HG03066 (cell line): ENCODE results near the gene ROBO2.

Source experiments
- ATAC-seq: cut with Tn5 transposase; IDR thresholded peaks from one replicate; pipeline ENCODE4 v1.9.1; 2021; ENCODE audit warnings: low read depth; ENCODE audit not compliant: unreplicated experiment

Gene ROBO2

DNA sequence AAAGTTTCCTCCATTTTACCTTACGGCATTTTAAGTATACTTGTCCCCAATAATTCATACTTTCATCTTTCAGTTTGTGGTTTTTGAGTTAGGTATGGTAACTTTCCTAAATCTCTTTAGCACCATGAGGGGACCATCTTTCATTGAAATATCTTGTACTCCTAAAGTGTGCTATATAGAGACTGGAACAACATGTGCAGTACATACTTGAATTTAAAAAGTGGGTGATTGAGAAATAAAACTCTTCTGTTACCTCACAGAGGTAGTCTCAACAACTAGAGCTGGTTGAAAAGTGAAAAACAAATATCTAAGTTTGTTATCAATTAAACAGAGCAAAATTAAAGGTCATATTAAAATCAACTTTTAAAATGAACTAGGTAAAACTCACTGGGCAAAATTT, 423.1 kb downstream of the ROBO2 start:
- no peak for ATAC-seq

DNA sequence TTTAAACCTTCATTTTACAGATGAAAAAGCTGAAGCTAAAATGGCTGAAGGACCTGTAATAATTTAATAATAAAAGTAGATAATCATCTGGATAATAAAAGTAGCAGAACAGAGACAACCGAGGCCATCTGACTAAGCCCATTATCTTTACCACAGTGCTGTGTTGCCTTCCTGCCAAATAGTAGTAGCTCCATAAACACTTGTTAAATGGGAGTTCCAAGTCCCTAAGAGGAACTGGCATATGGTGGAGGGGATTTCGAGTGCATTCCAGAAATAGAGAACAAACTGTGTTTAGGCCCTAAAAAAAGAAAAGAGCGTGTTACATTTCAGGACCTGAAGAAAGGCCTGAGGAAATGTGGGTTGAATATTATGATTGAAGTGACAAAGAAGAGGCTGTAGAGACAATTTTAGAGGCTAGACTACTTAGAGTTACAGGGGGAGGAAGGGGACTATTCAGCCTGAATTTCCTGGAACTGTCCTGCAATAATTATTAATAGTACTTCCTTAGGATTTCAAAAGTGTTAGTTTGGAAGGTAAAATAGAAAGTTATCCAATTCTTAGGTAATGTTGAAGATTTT, 424.3 kb downstream of the ROBO2 start:
- ATAC-seq, result no peak

DNA sequence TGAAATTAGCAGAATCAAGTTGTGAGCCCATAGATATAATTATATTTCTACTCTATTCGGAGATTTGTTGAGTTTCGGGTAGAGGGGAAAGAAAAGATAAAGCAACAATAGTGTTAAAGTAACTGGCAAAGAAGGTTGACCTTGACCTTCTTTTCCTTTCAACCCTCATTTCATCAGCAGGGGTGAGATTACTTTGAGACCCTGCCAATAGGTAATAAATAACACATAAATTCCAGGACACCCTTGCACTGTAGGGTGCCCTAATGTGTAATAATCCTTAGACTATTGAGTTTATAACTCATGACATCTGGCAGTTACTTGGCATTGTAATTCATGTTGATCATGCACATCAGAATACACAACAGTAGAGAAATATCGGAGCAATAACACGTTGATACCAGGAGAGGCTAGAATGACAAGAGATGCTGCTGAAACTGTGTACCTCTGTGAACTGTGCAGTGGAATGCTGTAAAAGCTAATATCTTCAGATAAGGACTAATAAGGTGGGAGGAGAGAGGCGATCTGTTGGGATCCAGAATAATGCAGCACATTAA, 426.7 kb downstream of the ROBO2 start:
- no peak for ATAC-seq

DNA sequence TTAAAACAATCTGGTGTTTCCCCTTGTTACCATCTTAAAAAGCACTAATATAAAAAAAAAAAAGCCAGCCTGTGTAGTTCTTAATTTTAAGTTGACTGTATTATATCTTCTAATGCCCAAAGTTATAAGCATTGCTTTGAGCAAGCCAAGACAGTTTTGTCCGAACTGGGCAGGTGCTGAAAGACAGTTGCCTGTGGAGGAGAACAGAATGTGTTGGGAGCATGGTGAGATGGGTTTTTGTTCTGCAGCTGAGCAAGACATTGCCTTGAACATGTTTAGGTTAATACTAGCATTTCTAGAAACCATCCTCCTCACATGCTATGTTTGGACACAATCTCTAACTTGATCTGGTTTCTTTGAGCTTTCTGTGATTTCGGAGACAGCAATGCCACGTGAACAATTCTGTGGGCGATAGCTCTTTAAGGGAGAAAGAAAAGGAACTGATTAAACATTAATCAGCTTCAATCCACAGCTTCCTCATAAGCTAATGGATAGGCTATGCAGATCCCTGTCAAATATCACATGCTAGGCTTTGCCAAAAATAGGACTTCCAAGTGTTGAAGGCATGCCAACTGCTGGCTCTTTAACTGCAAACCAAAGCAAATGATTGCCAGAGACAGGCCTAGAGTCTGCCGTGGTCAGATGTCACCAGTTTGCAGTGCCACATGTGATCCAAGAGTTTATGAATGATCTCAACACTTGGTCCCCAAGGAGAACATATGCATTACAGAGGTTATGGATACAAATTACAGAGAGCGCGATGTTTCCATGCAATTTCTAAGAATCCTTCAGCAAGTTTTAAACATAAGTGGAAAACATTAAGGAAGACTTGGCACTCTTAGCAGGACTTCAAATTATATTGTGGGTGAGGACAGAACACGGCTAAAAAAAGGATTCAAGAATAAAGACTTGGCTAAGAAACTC, 428.1 kb downstream of the ROBO2 start:
- ATAC-seq, result no peak

DNA sequence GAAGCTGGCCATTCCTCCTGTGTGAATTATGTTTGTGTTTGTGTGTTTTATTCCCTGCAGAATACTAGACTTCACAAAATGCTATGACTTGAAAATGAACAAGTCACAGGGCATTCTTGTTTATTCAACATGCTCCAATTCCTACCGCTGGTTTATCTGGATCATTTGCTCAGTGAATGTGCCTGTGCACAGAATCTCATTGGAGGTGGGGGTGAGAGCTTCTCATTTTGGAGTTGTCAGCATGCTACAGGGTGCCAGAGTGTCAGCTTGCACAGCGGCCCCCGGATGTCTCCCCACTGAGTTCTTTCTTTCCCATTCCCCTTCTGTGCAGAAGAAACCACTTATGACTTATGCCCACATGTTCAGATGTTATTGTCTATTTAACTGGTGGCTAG, 428.7 kb downstream of the ROBO2 start:
- no peak for ATAC-seq

DNA sequence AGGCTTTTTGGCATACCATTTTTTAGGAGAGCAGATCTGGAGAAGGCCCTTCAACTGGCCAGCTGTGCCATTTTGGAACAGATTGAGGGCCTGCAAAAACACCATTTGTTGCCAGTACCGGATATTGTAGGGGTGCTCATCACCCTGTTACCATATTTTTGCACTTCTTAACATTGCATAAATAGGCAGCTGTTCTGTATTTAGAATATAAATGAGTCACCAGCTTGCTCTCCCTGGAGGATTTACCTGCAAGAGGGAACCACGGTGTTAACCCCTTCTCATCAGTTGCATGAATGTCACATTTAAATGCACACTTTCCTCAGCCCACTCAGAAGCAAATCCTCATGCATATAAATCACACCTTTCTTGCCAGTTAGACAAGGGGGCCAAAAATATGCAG, 435.6 kb downstream of the ROBO2 start:
- ATAC-seq, result no peak

DNA sequence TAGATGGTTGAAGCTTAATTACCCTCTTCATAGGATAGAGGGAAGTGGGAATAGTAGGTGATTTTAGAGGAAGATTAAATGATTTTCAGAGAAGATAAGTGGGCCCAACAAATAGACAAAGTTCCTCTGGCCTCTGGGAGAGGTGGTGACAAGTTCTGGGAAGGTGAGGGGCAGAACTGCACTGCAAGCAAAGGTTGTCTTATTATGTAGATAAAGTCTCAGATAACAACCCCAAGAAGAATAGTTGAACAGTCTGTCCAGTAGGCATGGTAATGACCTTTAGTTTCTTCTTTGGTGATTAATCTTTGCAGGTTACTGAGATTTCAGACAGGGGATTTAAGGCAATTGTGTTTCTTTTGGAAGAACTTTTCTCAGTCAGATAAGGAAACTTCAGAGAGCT, 439.1 kb downstream of the ROBO2 start:
- no peak for ATAC-seq

DNA sequence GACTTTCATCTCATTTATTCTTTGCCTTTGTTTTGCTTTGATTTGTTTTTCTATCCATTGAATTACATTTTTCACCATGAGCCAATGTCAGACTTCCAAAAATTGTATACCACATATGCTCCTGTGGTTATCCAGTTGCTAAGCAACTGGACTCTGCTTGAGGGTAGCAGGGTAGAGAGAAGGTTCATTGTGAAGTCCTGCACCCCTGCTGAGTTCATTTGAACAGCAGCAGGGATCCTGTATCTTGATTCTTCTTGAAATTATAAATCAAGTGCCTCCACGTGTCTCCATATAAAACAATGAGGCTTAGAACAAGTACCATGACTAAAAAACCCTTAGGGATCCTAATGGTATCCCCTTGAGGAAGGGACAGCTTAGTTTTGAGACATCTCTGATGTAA, 449.3 kb downstream of the ROBO2 start:
- ATAC-seq, result no peak

DNA sequence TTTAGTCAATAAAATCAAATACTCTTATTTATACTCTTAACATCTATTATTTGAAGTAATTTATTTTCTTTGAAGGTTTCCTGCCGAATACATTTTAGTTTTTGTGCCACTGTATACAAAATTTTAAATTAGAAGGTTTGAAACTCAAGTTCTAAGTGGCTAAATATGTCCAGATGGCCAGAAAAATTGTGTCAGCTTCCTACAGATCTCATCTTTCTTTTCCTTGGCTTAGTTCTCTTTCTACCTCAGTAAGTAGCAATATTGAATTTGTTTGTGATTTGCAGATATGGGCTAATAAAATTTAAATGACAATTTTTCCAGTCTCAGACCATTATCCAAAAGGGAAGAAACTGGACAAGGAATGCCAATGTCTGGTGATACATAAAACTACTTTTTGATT, 452.1 kb downstream of the ROBO2 start:
- ATAC-seq, result no peak

DNA sequence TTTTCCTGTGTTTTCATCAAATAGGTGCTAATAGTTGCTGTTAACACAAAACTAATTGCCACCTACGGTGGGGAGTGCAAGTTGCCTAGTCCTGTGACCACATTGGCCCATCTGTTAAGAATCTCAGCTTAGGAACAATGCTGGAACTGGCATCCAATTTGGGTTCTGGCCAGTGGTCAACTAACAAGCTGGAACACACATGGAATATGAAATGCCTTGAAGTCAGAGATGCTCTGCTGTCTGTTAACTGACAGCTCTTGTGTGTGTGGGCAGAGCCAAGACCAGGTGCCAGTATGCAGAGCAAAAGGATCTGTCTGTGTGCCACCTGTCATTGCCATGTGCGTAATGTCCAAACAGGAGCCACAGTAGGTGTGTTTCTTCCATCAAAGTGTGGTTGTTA, 460.8 kb downstream of the ROBO2 start:
- ATAC-seq, result no peak

DNA sequence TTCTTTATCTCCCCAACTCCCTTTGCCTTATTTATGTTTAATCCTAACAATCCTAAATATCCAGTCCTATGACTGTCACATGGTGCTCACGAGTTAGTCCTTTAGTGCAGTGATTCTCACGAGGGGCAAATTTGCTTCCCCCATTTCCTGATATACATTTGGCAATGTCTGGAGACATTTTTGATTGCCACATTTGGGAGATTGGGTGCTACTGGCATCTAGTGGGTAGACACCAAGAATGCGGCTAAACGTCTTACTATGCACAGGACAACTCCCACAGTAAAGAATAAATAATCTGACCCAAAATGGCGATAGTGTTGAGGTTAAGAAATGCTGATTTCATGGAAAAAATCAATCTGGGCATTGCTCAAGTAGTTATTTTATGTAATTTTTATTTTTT, 466.5 kb downstream of the ROBO2 start:
- ATAC-seq, result no peak

DNA sequence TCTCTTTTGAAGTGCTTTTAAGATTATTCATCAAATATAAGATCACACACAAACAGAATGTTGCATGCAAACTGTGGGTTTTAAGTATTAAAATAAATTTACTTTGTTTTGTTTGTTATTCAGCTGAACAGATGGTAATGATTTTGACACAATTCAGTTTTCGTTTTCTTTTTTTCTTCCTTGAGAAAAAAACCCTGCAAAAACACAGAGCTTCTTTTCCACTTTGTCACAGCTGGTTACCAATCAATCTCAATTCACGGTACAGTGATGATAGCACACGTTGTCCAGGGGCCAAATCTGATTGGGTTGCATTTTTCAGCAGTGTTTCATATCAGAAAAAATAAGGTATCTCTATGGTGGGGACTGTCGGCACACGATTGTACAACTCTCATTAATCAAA, 473.6 kb downstream of the ROBO2 start:
- no peak for ATAC-seq

DNA sequence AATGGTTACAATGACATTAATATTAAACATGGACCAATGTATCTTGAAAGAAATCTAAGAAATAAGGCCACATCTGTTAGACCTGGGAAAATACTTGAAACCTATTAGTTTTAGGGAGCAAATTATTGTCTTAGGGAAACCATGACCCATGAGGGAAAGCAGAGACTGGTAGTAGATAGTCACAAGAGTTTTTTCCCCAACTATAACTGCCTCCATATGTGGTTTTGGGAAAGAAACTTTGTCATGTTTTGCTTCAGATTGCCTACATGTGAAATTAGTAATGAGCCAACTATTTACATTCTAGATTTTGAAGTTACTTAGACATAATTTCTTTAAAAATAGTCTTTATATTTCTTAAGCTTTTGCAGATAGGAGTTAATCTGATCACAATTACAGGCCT, 474.9 kb downstream of the ROBO2 start:
- no peak for ATAC-seq

DNA sequence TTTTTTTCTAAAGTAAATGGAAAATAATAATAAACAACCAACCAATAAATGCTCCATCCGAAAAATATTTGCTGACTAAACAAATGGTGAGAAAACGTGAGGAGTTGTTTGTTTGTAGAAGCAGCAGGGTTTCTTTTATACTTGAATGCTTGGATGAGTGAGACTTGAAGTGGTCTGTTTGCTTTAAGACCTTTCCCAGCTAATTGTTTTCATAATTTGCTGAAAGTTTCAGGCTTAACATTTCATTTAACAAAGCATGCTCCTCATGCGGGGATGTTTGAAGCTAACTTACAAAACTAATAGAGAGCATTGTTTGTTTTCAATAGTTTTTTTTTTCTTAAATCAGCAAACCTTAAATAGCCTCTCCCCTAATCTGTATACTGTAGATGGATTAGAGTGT, 484.6 kb downstream of the ROBO2 start:
- no peak for ATAC-seq

DNA sequence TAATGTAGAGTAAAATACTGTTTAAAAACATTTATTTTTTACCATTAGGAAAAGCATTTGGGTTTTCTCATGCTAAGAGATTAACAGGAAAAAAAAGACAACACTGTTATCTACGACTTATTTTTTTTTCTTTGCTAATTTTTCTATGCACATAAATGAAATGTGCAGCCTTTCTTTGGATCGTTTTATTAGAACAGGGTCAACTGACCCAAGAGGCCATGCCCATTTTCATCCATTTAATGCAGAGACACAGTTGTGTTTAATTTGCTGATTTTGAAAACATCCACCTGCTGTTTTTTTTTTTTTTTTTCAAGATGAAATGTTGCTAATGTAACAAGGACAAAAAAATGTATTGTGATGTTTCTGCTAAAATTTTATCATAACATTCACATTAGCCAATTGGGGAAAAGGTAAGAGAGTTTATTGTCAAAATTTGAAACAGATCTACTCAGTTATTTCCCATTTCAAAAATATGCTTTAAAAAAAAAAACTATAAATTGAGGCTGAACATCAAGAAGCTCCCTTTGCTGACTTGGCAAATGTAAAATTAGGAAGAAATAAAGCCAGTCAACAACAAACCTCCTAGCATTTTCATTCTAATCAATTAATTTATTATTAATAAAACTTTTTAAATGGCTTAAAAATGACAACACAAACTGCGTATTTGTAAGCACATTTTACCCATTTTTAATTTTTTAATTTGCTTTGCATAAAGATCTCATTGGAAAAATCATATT, 485.2 kb downstream of the ROBO2 start:
- ATAC-seq, result no peak

DNA sequence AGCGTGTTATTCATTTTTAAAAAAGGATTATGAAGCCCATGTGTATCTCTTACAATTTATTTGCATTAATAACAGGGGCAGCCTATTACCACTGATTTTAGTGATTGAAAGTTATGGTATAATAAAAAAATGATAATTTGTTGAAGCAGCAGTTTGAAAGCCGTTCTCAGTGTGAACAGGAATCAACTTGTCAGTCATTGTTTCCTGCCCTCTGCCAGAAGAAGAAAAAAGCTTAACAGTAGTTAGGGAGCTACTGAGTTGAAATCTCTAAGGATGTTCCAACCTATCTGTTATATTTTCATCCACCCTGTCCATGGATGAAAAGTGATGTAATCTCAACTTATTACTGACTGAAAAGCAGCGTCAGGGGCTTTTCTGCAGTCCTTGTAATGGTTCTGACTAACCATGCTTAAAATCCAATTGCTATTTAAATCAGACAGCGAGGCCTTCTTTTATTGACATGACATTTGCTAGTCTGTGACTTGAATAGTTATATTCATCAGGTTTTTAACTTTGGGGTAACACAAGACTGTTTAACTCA, 486.7 kb downstream of the ROBO2 start:
- no peak for ATAC-seq

DNA sequence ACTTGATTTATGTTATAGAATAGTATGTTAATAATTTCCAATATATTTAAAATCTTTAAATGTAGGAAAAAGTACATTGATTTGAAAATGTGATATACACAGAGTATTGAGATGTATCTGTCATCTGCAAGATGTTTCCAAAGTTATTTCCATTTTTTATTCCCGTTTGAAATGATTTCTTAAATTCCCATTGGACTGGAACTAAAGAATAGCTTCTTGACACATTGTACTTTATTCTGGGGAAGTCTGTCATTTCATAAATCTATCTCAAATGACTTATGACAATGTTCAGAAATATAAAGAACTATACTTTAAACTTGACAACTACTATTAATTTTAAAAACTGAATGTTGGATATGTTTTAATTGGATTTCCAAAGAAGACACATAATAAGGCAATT, 489.6 kb downstream of the ROBO2 start:
- no peak for ATAC-seq

DNA sequence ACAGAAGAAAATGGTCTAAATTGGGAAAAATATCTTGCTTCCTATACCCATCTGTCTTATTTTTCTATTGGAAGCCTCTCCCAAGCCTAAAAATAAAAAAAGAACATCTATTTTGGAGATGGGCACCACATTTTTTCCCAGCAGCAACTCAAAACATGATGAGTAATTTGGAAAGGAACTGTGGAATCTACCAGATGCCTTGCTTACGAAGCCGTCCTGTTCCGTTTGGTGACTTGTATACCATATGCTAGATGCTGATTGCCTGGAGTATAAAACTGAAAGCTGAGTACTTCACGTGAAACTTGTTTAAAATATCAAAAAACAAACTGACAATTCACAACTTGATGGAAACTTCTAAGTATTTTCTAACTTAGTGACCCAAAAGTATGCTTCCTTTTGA, 491.0 kb downstream of the ROBO2 start:
- no peak for ATAC-seq

DNA sequence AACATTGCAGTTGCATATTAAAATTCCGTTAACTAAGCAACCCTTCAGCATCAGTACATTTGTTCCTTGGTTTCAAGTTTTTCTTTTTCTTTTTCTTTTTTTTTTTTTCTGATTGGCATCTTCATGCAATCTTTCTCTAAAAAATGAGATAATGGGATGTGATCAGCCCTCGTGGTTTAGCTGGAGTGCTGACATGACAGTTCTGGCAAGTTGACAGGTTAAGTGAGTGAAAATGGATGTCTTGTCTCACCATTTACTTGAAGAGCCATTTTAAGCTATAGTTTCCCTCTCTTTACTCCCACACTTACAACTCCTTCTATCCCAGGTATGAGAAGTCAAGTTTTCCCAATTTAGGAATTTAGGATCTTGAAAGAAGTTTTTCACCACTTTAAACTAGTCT, 495.2 kb downstream of the ROBO2 start:
- ATAC-seq, result no peak

DNA sequence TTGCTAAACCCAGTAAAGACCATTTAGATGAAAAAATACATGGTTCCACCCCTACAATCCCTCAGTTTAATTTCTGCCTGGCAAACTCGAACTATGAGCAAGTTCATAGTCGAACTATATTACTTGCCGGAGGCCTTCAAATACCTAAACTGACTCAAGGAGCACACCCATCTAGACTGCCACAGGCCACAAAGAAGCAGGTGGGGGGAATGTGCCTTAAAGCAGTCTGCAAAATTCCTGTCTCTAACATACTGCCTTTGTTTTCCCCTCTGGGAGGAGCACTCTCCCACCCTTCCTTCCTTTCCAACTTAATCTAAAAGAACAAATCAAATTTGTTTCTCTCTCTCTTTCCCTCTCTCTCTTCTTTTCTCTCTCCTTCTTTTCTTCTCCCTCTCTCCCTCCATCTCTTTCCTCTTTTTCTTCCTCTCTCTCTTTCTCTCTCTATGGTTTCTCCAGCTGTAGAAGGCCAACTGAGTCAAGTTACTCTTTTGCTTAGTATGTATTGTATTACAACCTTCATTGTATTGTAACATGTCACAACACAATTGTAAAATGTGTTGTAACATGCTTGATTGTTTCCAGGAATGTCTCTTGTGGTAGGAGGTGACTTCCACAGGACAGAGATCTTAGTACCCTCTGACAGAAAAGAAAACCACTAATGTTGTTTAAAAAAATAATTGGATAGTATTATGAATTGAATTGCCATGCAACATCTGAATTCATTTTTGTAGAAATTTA, 496.3 kb downstream of the ROBO2 start:
- ATAC-seq, result no peak
